GM23338 (cell line): ENCODE measurements around the gene AFAP1. TPM values are rescaled to one million over a fixed set of nuclear protein-coding genes. Genes with fewer than 3 reads are reported as not detected.

Experiments
- ATAC-seq: fragments of 200-7000 bp; cut with Tn5 transposase; 3 replicates; pipeline ENCODE4 v1.9.1; 2020
- DNase-seq: peaks from one replicate; pipeline ENCODE4 v3.0.0-alpha.2; 2015; ENCODE audit warnings: low spot score
- H2AFZ ChIP-seq: fragments of 200-600 bp; sonication (generic); 2 replicates; pipeline ENCODE4 v1.8.0; 2016; ENCODE audit warnings: antibody characterized with exemption, mild to moderate bottlenecking, moderate library complexity
- H3F3A ChIP-seq: fragments of 200-600 bp; sonication (generic); replicated peaks from 2 replicates; pipeline ENCODE4 v1.8.0; 2017; ENCODE audit warnings: antibody characterized with exemption, mixed run types, low read depth
- H3K27ac ChIP-seq: fragments of 200-600 bp; sonication (generic); 2 replicates; pipeline ENCODE4 v1.6.1; 2016; ENCODE audit warnings: low read depth
- H3K27me3 ChIP-seq: fragments of 200-600 bp; sonication (generic); 2 replicates; pipeline ENCODE4 v1.8.0; 2016; ENCODE audit warnings: mild to moderate bottlenecking, mixed run types, moderate library complexity; ENCODE audit not compliant: insufficient read depth
- H3K36me3 ChIP-seq: fragments of 200-600 bp; sonication (generic); 2 replicates; pipeline ENCODE4 v1.8.0; 2016; ENCODE audit warnings: mild to moderate bottlenecking; ENCODE audit not compliant: insufficient read depth
- H3K4me1 ChIP-seq: fragments of 200-600 bp; sonication (generic); 2 replicates; pipeline ENCODE4 v1.8.0; 2016; ENCODE audit warnings: mild to moderate bottlenecking, moderate library complexity; ENCODE audit not compliant: insufficient read depth
- H3K4me2 ChIP-seq: fragments of 200-600 bp; sonication (generic); 2 replicates; pipeline ENCODE4 v1.7.1; 2017; ENCODE audit warnings: mixed run types
- H3K4me3 ChIP-seq: fragments of 200-600 bp; sonication (generic); 2 replicates; pipeline ENCODE4 v1.6.1; 2016; ENCODE audit warnings: mixed run types
- H3K79me2 ChIP-seq: fragments of 200-600 bp; sonication (generic); replicated peaks from 2 replicates; pipeline ENCODE4 v1.8.0; 2017; ENCODE audit warnings: mild to moderate bottlenecking; ENCODE audit not compliant: insufficient read depth
- H3K9me2 ChIP-seq: fragments of 200-600 bp; sonication (generic); 2 replicates; pipeline ENCODE4 v1.8.0; 2017; ENCODE audit not compliant: insufficient read depth
- H4K20me1 ChIP-seq: fragments of 200-600 bp; sonication (generic); replicated peaks from 2 replicates; pipeline ENCODE4 v1.8.0; 2017; ENCODE audit warnings: mild to moderate bottlenecking; ENCODE audit not compliant: insufficient read depth
- H3K27ac Mint-ChIP-seq: 2 replicates; pipeline ENCODE4 v1.8.0; 2020; ENCODE audit warnings: inconsistent platforms, mild to moderate bottlenecking, moderate library complexity, mixed read lengths
- H3K27me3 Mint-ChIP-seq: 3 replicates; pipeline ENCODE4 v1.8.0; 2022; ENCODE audit warnings: low read depth, mild to moderate bottlenecking, moderate library complexity, mixed read lengths, inconsistent platforms; ENCODE audit not compliant: insufficient read depth, poor library complexity
- H3K36me3 Mint-ChIP-seq: 3 replicates; pipeline ENCODE4 v1.8.0; 2021; ENCODE audit warnings: low read depth, mild to moderate bottlenecking, inconsistent platforms, moderate library complexity, mixed read lengths
- H3K4me1 Mint-ChIP-seq: 3 replicates; pipeline ENCODE4 v1.8.0; 2020; ENCODE audit warnings: mild to moderate bottlenecking, inconsistent platforms, mixed read lengths
- H3K4me3 Mint-ChIP-seq: 3 replicates; pipeline ENCODE4 v1.8.0; 2021; ENCODE audit warnings: moderate library complexity, mild to moderate bottlenecking, inconsistent platforms, mixed read lengths
- H3K9me3 Mint-ChIP-seq: 3 replicates; pipeline ENCODE4 v1.8.0; 2020; ENCODE audit warnings: moderate library complexity, mild to moderate bottlenecking, inconsistent platforms, mixed read lengths
- CREB1 ChIP-seq: fragments of 250-450 bp; sonication (Bioruptor Pico); IDR thresholded peaks from 2 replicates; pipeline ENCODE4 v1.5.0; 2020; ENCODE audit warnings: low read depth, mild to moderate bottlenecking, moderate library complexity
- CTCF ChIP-seq, 2 experiments: fragments of 200-600 bp in 1 of 2; sonication (generic) in 1 of 2; conservative IDR thresholded peaks; 2 replicates each; pipeline versions ENCODE4 v1.5.1 to v1.6.1; 2016 to 2017; ENCODE audit warnings: antibody characterized with exemption in 2 of 2, low read depth in 2 of 2, mild to moderate bottlenecking in 2 of 2, moderate library complexity in 1 of 2
- ETS1 ChIP-seq: IDR thresholded peaks from 2 replicates; pipeline ENCODE4 v1.6.1; 2016; ENCODE audit warnings: antibody characterized with exemption
- EZH2phosphoT487 ChIP-seq: fragments of 200-600 bp; sonication (generic); IDR thresholded peaks from one replicate; pipeline ENCODE4 v1.8.1; 2018; ENCODE audit warnings: antibody characterized with exemption; ENCODE audit not compliant: unreplicated experiment
- JUNB ChIP-seq: IDR thresholded peaks from one replicate; pipeline ENCODE4 v1.6.1; 2016; ENCODE audit warnings: antibody characterized with exemption; ENCODE audit not compliant: unreplicated experiment
- POLR2AphosphoS5 ChIP-seq: IDR thresholded peaks from 2 replicates; pipeline ENCODE4 v1.6.1; 2016; ENCODE audit warnings: antibody characterized with exemption, low read depth
- REST ChIP-seq: IDR thresholded peaks from one replicate; pipeline ENCODE4 v1.6.1; 2018; ENCODE audit warnings: antibody characterized with exemption; ENCODE audit not compliant: unreplicated experiment
- STAT1 ChIP-seq: IDR thresholded peaks from one replicate; pipeline ENCODE4 v1.6.1; 2016; ENCODE audit warnings: antibody characterized with exemption; ENCODE audit not compliant: unreplicated experiment
- ZNF114 ChIP-seq: fragments of 250-450 bp; sonication (Bioruptor Pico); IDR thresholded peaks from 2 replicates; pipeline ENCODE4 v1.5.0; 2020; ENCODE audit warnings: mild to moderate bottlenecking, moderate library complexity
- ZNF331 ChIP-seq: fragments of 250-450 bp; sonication (Bioruptor Pico); IDR thresholded peaks from 2 replicates; pipeline ENCODE4 v1.5.0; 2020; ENCODE audit warnings: low read depth, mild to moderate bottlenecking, moderate library complexity
- ZNF462 ChIP-seq: fragments of 250-450 bp; sonication (Bioruptor Pico); IDR thresholded peaks from 2 replicates; pipeline ENCODE4 v1.5.0; 2020; ENCODE audit warnings: mild to moderate bottlenecking, moderate library complexity
- polyA plus RNA-seq: library from polyadenylated mRNA; unstranded; fragments of >200 nt; fragmentation: Nextera tagmentation; extraction: Ambion mirVana; gene quantifications from 2 replicates; pipeline ENCODE4 v1.2.1, GENCODE V29; 2016
- total RNA-seq: library from RNA; depleted of rRNA; stranded (reverse); fragments of >200 nt; shearing (Covaris generic); gene quantifications from 2 replicates; pipeline ENCODE4 v1.2.3, GENCODE V29; 2014

AFAP1 gene
- total and polyA plus RNA-seq, 2 experiments from 2014 or later: 6.5 to 21.5 TPM

DNA sequence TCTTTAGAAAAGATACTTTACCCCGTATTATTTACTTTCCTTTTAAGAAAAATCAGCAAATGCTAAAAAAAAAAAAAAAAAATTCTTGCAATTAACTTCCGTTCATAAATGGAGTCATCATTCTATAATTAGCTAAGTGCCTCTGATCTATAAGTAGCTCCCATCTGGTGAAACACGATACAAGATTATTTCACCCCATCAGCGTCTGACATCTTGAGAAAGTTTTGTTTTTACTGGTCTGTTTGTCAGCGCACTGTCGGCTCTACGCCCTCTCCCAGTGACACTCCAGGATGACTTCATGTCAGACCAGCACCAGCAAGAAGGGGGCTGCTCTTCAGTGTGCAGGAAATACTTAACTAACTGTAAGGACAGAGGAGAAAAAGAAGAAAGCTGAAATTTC lies 108.3 kb downstream of the AFAP1 start:
- TF ChIP-seq POLR2AphosphoS5 (no peak), REST (no peak), ZNF331 (no peak), CTCF (conservative IDR thresholded peaks at IDR 0.05; ENCODE audit: low read depth in 2 of 2) (no peak), EZH2phosphoT487 (no peak), ZNF462 (no peak), STAT1 (no peak), CREB1 (CRISPR knock-in tag) (no peak), ZNF114 (no peak), ETS1 (no peak), JUNB (no peak)
- peaks cover 26% of the 10 kb centered on the region for H3K4me1 Mint-ChIP-seq
- H3K36me3 Mint-ChIP-seq: peaks cover 53% of the 10 kb centered on the region
- Histone ChIP-seq H3K4me1 (peaks cover 19% of the 10 kb centered on the region), H3K79me2 (peaks cover 4% of the 10 kb centered on the region; the same call in 1 of the 2 replicates), H2AFZ (no peak overlapping the region), H3K36me3 (no peaks in the 10 kb centered on the region), H3K4me2 (no peak overlapping the region), H3K4me3 (no peak overlapping the region), H3K27ac (no peak overlapping the region), H3K9me2 (no peaks in the 10 kb centered on the region), H4K20me1 (no peaks in the 10 kb centered on the region), H3K27me3 (no peaks in the 10 kb centered on the region), H3F3A (no peaks in the 10 kb centered on the region)
- no peak for ATAC-seq
- H3K27me3 Mint-ChIP-seq: peaks cover 8% of the 10 kb centered on the region
- no peak for DNase-seq
- no peak overlapping the region for H3K27ac Mint-ChIP-seq
- H3K9me3 Mint-ChIP-seq: peaks cover 2% of the 10 kb centered on the region; the same call in 2 of the 3 replicates
- H3K4me3 Mint-ChIP-seq: no peak overlapping the region
